ENCODE results near the gene HOXB13. TPM values are rescaled to one million over a fixed set of nuclear protein-coding genes. Genes with fewer than 3 reads are reported as not detected.

The HOXB13 gene
- total RNA-seq, 3 donors from 2014 or later (not counting 1 experiment from before 2014, with no cell fraction given) = not detected

DNA sequence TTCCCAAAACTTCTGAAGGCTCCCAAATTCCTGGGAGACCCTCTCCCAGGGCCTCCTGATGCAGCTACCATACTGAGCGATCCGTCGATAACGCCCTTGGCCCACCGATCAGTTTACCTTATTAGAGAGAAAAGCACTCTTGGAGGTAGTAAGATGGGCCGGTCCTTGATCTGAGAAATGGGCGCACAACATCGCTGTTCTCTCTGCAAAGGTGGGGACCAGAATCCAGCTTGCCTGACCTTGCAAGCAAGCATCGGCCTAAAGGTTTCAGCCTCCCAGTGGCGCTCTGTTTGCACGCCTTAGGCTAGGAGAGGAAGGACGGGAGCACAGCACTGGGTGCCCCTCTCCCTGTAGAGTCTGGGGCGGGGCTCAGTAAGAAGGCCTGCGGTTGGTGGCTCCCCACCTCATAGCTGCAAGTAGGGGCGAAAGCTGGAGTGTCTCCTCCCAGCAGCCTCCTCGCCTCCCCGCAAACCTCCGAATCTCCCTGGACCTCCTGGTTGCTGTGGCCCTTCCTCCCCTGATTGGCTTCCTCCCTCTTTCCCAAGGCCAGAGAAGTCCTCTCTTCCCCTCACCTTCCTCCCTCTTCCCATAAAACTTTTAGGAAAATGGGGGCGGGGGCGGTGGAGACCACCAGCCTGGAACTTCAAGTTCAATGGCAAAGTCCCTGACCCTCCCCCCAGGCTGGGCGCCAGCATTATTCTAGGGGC, 6.2 kb downstream of the HOXB13 start, which contains the start of gene PRAC1:
Gene PRAC1, minus strand, starts transcription at position 318 of the 707 bp plus-strand sequence. Its CDS starts 126 bp downstream, at position 192.
- intact Hi-C loops (cut with micrococcal nuclease) = loop anchor here (5.0 to 10.0 kb wide), 4 partner anchors 35 to 978 kb away; partner anchors contain the start of gene HOXB7
- peaks cover 84 to 85% of the 10 kb centered on the region in 2 donors for H3K27me3 Mint-ChIP-seq (ENCODE audit: low read depth in 2 of 2)
- peaks cover 18 to 52% of the 10 kb centered on the region in 2 donors for H3K4me1 Mint-ChIP-seq
- 11% methylated on average over 20 of the region's 21 CpGs for WGBS (ENCODE audit: insufficient coverage)
- TF ChIP-seq, protein P1, sequence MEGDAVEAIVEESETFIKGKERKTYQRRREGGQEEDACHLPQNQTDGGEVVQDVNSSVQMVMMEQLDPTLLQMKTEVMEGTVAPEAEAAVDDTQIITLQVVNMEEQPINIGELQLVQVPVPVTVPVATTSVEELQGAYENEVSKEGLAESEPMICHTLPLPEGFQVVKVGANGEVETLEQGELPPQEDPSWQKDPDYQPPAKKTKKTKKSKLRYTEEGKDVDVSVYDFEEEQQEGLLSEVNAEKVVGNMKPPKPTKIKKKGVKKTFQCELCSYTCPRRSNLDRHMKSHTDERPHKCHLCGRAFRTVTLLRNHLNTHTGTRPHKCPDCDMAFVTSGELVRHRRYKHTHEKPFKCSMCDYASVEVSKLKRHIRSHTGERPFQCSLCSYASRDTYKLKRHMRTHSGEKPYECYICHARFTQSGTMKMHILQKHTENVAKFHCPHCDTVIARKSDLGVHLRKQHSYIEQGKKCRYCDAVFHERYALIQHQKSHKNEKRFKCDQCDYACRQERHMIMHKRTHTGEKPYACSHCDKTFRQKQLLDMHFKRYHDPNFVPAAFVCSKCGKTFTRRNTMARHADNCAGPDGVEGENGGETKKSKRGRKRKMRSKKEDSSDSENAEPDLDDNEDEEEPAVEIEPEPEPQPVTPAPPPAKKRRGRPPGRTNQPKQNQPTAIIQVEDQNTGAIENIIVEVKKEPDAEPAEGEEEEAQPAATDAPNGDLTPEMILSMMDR (IDR thresholded peaks at IDR 0.05) = no peak
- H3K27ac Mint-ChIP-seq = no peak within 1 kb of the TSS
- Histone ChIP-seq H3K36me3 (ENCODE audit: control insufficient read depth, insufficient read depth, low read length) (no peaks in the 10 kb centered on the region), H3K4me1 (ENCODE audit: control insufficient read depth, insufficient read depth, low read length) (peaks cover 50% of the 10 kb centered on the region), H3K4me3 (ENCODE audit: low read length) (no peak within 1 kb of the TSS), H3K9me3 (ENCODE audit: control insufficient read depth, insufficient read depth, low read length) (peaks cover 3% of the 10 kb centered on the region), H3K27ac (ENCODE audit: low read length) (no peak within 1 kb of the TSS), H3K27me3 (ENCODE audit: control insufficient read depth, insufficient read depth, low read length) (peaks cover 94% of the 10 kb centered on the region)
- no peaks in the 10 kb centered on the region for H3K36me3 Mint-ChIP-seq
- ATAC-seq = no peak
- peak within 1 kb of the TSS; percentile 83 for H3K4me3 Mint-ChIP-seq
- no peaks in the 10 kb centered on the region for H3K9me3 Mint-ChIP-seq
- no peak for DNase-seq

DNA sequence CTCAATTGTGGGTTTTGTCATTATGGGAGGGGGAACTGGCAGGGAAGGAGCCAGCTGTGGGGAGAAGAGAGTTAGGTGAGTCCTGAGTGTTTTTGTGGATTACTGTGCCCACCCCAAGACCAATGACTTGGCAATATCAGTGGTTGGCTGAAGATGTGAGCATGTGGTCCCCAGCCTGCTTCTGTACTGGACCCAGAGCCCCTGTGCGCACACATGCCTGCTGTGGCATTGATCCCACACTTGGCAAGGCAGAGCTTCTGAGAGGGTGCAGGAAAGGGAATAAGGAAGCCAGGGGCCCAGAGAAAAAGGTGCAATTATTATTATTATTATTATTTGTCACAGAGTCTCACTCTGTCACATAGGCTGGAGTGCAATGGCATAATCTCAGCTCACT, 7.5 kb downstream of the HOXB13 start:
- peaks cover 74% of the 10 kb centered on the region in 2 donors for H3K27me3 Mint-ChIP-seq (ENCODE audit: low read depth in 2 of 2)
- Histone ChIP-seq H3K4me1 (ENCODE audit: control insufficient read depth, insufficient read depth, low read length) (peaks cover 50% of the 10 kb centered on the region), H3K9me3 (ENCODE audit: control insufficient read depth, insufficient read depth, low read length) (peaks cover 3% of the 10 kb centered on the region), H3K27ac (ENCODE audit: low read length) (no peak overlapping the region), H3K27me3 (ENCODE audit: control insufficient read depth, insufficient read depth, low read length) (peaks cover 90% of the 10 kb centered on the region), H3K4me3 (ENCODE audit: low read length) (no peak overlapping the region), H3K36me3 (ENCODE audit: control insufficient read depth, insufficient read depth, low read length) (no peaks in the 10 kb centered on the region)
- no peak for ATAC-seq
- no peak for DNase-seq
- H3K9me3 Mint-ChIP-seq = no peaks in the 10 kb centered on the region
- no peaks in the 10 kb centered on the region for H3K36me3 Mint-ChIP-seq
- H3K4me1 Mint-ChIP-seq = peaks cover 18 to 52% of the 10 kb centered on the region in 2 donors
- no peak overlapping the region for H3K27ac Mint-ChIP-seq
- intact Hi-C loops (cut with micrococcal nuclease) = loop anchor here (5.0 to 10.0 kb wide), 4 partner anchors 36 to 976 kb away; partner anchors contain the start of gene HOXB7
- TF ChIP-seq, protein P1 (IDR thresholded peaks at IDR 0.05) = no peak
- WGBS (ENCODE audit: insufficient coverage) = 72% methylated on average over 1 of the region's 1 CpG
- H3K4me3 Mint-ChIP-seq = no peak overlapping the region

DNA sequence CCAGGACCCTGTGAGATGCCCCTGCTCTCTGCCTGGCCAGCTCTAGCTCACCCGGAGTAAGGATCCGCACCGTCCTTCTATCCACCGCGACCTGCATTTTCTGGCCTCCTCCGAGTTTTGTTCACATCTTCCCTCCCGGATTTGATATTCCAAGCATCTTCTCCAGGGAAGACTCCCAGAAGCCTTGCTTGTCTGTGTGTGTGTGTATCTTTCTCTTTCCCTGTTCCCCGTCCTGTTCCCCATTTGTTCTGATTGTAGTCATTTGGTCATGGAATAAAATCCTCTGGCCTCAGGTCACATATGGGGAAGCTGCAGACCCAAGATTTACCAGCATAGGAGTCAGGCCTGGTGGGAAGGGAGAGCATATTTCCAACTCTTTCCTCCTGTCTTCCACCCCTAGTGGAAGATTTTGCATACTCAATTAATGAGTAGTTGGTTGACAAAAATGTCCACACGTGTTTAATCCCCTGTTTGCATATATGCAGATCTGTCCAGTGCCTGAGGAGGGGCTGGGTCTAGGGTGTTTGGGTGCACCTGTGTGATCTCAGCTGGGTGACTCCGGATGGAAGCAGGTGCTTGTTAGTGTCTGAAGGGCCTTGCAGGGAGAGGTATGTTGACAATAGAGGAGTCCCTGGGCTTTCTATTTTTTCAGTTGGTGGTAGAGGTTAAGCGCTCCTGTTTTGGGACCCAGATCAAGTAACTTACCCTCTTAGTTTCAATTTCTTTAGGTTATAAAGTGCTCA, 8.1 kb downstream of the HOXB13 start:
- TF ChIP-seq, protein P1 (IDR thresholded peaks at IDR 0.05) = no peak

More for the DNA sequence above, 8.1 kb downstream of the HOXB13 start:
- Histone ChIP-seq H3K4me3 (ENCODE audit: low read length) (no peak overlapping the region), H3K27me3 (ENCODE audit: control insufficient read depth, insufficient read depth, low read length) (peaks cover 84% of the 10 kb centered on the region), H3K27ac (ENCODE audit: low read length) (no peak overlapping the region), H3K9me3 (ENCODE audit: control insufficient read depth, insufficient read depth, low read length) (peaks cover 3% of the 10 kb centered on the region), H3K36me3 (ENCODE audit: control insufficient read depth, insufficient read depth, low read length) (no peaks in the 10 kb centered on the region), H3K4me1 (ENCODE audit: control insufficient read depth, insufficient read depth, low read length) (peaks cover 48% of the 10 kb centered on the region)
- 22% methylated on average over 10 of the region's 11 CpGs for WGBS (ENCODE audit: insufficient coverage)
- DNase-seq (no peak), ATAC-seq (no peak)
- intact Hi-C loops (cut with micrococcal nuclease) = loop anchor here (5.0 to 10.0 kb wide), 4 partner anchors 37 to 976 kb away; partner anchors contain the start of gene HOXB7
- Mint-ChIP-seq H3K36me3 (no peaks in the 10 kb centered on the region), H3K4me1 (peaks cover 18 to 52% of the 10 kb centered on the region in 2 donors), H3K27ac (no peak overlapping the region), H3K9me3 (no peaks in the 10 kb centered on the region), H3K4me3 (peak overlapping the region; percentile 1), H3K27me3 (ENCODE audit: low read depth in 2 of 2) (peaks cover 68 to 69% of the 10 kb centered on the region in 2 donors)

Measured in natural killer cell (primary cell).